Kidney (tissue), 14 donors: ENCODE measurements around the gene WDFY2. TPM values are rescaled to one million over a fixed set of nuclear protein-coding genes. Genes with fewer than 3 reads are reported as not detected.
A peak's percentile ranks its signal among the peaks of the same experiment; 100 is the strongest.

Source experiments
- DNase-seq, 5 donors: peaks; one replicate each; pipeline ENCODE4 v3.0.0-alpha.2; 2013 to 2020
- FAIRE-seq: peaks from 2 replicates; lab custom pipeline; 2012; peaks lifted over from hg19 to GRCh38; lab: Jason Lieb, UNC
- H3K27ac ChIP-seq, 2 donors: one replicate each; pipeline ENCODE4 v1.7.0; 2013; ENCODE audit warnings: low read depth in 2 of 2, low read length in 2 of 2, inconsistent platforms in 1 of 2
- H3K27me3 ChIP-seq: one replicate; pipeline ENCODE4 v1.7.1; 2013; ENCODE audit warnings: low read length, inconsistent platforms; ENCODE audit not compliant: control insufficient read depth, insufficient read depth
- H3K36me3 ChIP-seq, 3 donors: one replicate each; pipeline versions ENCODE4 v1.7.0 to v1.7.1; 2013; ENCODE audit warnings: low read length in 3 of 3, control low read depth in 1 of 3, inconsistent platforms in 1 of 3; ENCODE audit not compliant: insufficient read depth in 3 of 3, control insufficient read depth in 2 of 3
- H3K4me1 ChIP-seq, 3 donors: one replicate each; pipeline versions ENCODE4 v1.7.0 to v1.7.1; 2013; ENCODE audit warnings: low read length in 3 of 3, inconsistent platforms in 1 of 3, low read depth in 1 of 3; ENCODE audit not compliant: control insufficient read depth in 2 of 3, insufficient read depth in 2 of 3
- H3K4me3 ChIP-seq, 3 donors: one replicate each; pipeline versions ENCODE4 v1.7.0 to v1.8.1; 2013; ENCODE audit warnings: low read length in 3 of 3, control low read depth in 1 of 3, inconsistent platforms in 1 of 3
- H3K9ac ChIP-seq, 3 donors: one replicate each; pipeline versions ENCODE4 v1.7.0 to v1.7.1; 2013; ENCODE audit warnings: low read length in 3 of 3, control low read depth in 1 of 3, inconsistent platforms in 1 of 3
- H3K9me3 ChIP-seq, 3 donors: one replicate each; pipeline versions ENCODE4 v1.7.0 to v1.7.1; 2013; ENCODE audit warnings: low read length in 3 of 3, control low read depth in 1 of 3, inconsistent platforms in 1 of 3; ENCODE audit not compliant: control insufficient read depth in 2 of 3, insufficient read depth in 1 of 3
- CTCF ChIP-seq: IDR thresholded peaks from 3 replicates; pipeline ENCODE4 v1.5.1; 2012; ENCODE audit warnings: mild to moderate bottlenecking, moderate library complexity, borderline replicate concordance; ENCODE audit not compliant: insufficient read depth; ENCODE audit errors: extremely low read depth
- intact Hi-C: fragments of 100-400 bp; cut with DNase I; formaldehyde crosslinking; loops from one replicate; pipeline ENCODE4 v1.11.1; 2022
- polyA plus RNA-seq: library from polyadenylated mRNA; stranded (reverse); fragments of 350-450 nt; fragmentation: Illumina TruSeq; extraction: RNeasy Lipid Tissue Mini Kit (QIAGEN cat#74804); gene quantifications from one replicate; pipeline ENCODE4 v1.2.3, GENCODE V29; 2014; ENCODE audit warnings: low read depth, low replicate concordance; ENCODE audit not compliant: insufficient read depth
- total RNA-seq: library from RNA; stranded (reverse); fragmentation: NEBNext Ultra II Directional; extraction: Animal tissue kit (Norgen Biotek cat#: 25700); gene quantifications from one replicate; pipeline ENCODE4 v1.2.1, GENCODE V29; 2021
- donor health status: control.
- donor health status: control.
- donor health status: control.
- donor health status: control.
- donor health status: control.
- donor health status: DM: yes; HTN: yes; CAD: no.
- donor health status: Normal renal cell carcinoma (clear cell type).

Gene WDFY2
- total and polyA plus RNA-seq, 2 donors from 2014 or later = 4.8 to 13.0 TPM

GRCh38 chr13:51697855-51698254, 113.6 kb downstream of the WDFY2 start:
- Histone ChIP-seq H3K36me3 (no peaks in the 10 kb centered on the region), H3K9ac (no peak overlapping the region), H3K4me1 (no peaks in the 10 kb centered on the region), H3K27ac (no peak overlapping the region), H3K9me3 (no peaks in the 10 kb centered on the region), H3K27me3 (no peaks in the 10 kb centered on the region), H3K4me3 (no peak overlapping the region)
- no peak for TF ChIP-seq CTCF
- DNase-seq = no peak
- FAIRE-seq = no peak
- intact Hi-C loops = no loop called here

DNA sequence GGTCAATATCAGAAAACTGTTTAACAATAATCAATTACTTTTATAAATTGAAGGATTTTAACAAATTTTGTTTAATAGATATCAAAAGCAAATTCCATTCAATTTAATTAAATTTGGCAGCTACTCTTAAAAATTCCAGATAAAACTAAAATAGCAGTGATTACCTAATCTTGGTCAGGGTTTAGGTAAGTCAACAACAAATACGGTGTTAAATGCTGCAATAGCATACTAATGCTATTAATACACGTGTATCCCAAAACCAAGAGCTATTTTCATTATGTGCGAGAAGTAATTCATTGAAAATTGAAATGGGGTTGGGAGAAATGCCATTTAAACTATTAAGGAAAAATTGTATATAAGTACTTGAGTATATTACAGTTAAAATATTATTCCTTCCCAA, 114.1 kb downstream of the WDFY2 start:
- TF ChIP-seq CTCF = no peak
- DNase-seq (no peak), FAIRE-seq (no peak)
- Histone ChIP-seq H3K9me3 (no peaks in the 10 kb centered on the region), H3K4me3 (no peak overlapping the region), H3K4me1 (no peaks in the 10 kb centered on the region), H3K27ac (no peak overlapping the region), H3K36me3 (no peaks in the 10 kb centered on the region), H3K9ac (no peak overlapping the region), H3K27me3 (no peaks in the 10 kb centered on the region)
- intact Hi-C loops = no loop called here

GRCh38 chr13:51704399-51705313, 120.4 kb downstream of the WDFY2 start:
- H3K9me3 ChIP-seq = no peaks in the 10 kb centered on the region
- intact Hi-C loops = no loop called here
- peak; percentile 23 for FAIRE-seq
- no peak for TF ChIP-seq CTCF
- H3K36me3 ChIP-seq = no peaks in the 10 kb centered on the region
- H3K9ac ChIP-seq = no peak overlapping the region
- H3K4me1 ChIP-seq = no peaks in the 10 kb centered on the region
- H3K27ac ChIP-seq = no peak overlapping the region
- peak in 4 of 5 donors; percentile 22 to 43 (median 38) for DNase-seq
- no peaks in the 10 kb centered on the region for H3K27me3 ChIP-seq
- H3K4me3 ChIP-seq = no peak overlapping the region
